Measurements from ENCODE around the gene ZAR1L.

The ZAR1L gene

GRCh38 chr13:32259116-32259515 is 56.0 kb downstream of the ZAR1L start:
- H3K4me3 ChIP-seq (ENCODE audit: control insufficient read depth, low read depth, low read length) = no peak overlapping the region
- no peak for DNase-seq (ENCODE audit: low read depth)
- TF ChIP-seq CTCF (conservative IDR thresholded peaks at IDR 0.05; ENCODE audit: control insufficient read depth, insufficient read depth, low read depth, low read length) = no peak

- H3K4me3 ChIP-seq (ENCODE audit: control insufficient read depth, low read depth, low read length) = no peak overlapping the region
- no peak for DNase-seq (ENCODE audit: low read depth)
- no peak for TF ChIP-seq CTCF (conservative IDR thresholded peaks at IDR 0.05; ENCODE audit: control insufficient read depth, insufficient read depth, low read depth, low read length)
Observed at GRCh38 chr13:32257649-32258048, 57.5 kb downstream of the ZAR1L start.

- no peak for DNase-seq (ENCODE audit: low read depth)
Observed at GRCh38 chr13:32256243-32256642, 58.9 kb downstream of the ZAR1L start.

GRCh38 chr13:32255724-32256109 is 59.4 kb downstream of the ZAR1L start:
- no peak for TF ChIP-seq CTCF (conservative IDR thresholded peaks at IDR 0.05; ENCODE audit: control insufficient read depth, insufficient read depth, low read depth, low read length)
- DNase-seq (ENCODE audit: low read depth) = no peak
- no peak overlapping the region for H3K4me3 ChIP-seq (ENCODE audit: control insufficient read depth, low read depth, low read length)

More at GRCh38 chr13:32256243-32256642, 58.9 kb downstream of the ZAR1L start:
- no peak overlapping the region for H3K4me3 ChIP-seq (ENCODE audit: control insufficient read depth, low read depth, low read length)
- TF ChIP-seq CTCF (conservative IDR thresholded peaks at IDR 0.05; ENCODE audit: control insufficient read depth, insufficient read depth, low read depth, low read length) = no peak

- DNase-seq (ENCODE audit: low read depth) = no peak
- TF ChIP-seq CTCF (conservative IDR thresholded peaks at IDR 0.05; ENCODE audit: control insufficient read depth, insufficient read depth, low read depth, low read length) = no peak
- H3K4me3 ChIP-seq (ENCODE audit: control insufficient read depth, low read depth, low read length) = no peak overlapping the region
Observed at GRCh38 chr13:32254916-32255723, 60.0 kb downstream of the ZAR1L start.

- no peak for TF ChIP-seq CTCF (conservative IDR thresholded peaks at IDR 0.05; ENCODE audit: control insufficient read depth, insufficient read depth, low read depth, low read length)
- H3K4me3 ChIP-seq (ENCODE audit: control insufficient read depth, low read depth, low read length) = no peak overlapping the region
- no peak for DNase-seq (ENCODE audit: low read depth)
Observed at GRCh38 chr13:32254416-32254815, 60.7 kb downstream of the ZAR1L start.
